ENCODE measurements around the gene MEIS1.

DNA sequence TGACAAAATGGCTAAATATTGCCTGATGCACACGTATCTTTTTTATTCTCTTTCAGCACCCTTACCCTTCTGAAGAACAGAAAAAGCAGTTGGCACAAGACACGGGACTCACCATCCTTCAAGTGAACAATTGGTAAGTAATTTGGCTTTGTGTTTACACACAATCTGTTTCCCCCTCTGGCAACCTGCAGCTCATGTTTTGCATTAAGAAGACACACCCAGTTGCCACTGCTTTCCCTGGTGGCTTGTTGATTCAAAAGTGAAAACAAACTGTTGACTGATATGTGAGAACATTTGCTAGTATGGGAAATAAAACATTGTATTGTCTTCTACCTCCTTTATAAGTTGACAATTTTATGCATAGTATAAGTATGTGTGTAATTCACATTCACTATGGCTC, 113.0 kb downstream of the MEIS1 start:
- TF ChIP-seq, protein P1, sequence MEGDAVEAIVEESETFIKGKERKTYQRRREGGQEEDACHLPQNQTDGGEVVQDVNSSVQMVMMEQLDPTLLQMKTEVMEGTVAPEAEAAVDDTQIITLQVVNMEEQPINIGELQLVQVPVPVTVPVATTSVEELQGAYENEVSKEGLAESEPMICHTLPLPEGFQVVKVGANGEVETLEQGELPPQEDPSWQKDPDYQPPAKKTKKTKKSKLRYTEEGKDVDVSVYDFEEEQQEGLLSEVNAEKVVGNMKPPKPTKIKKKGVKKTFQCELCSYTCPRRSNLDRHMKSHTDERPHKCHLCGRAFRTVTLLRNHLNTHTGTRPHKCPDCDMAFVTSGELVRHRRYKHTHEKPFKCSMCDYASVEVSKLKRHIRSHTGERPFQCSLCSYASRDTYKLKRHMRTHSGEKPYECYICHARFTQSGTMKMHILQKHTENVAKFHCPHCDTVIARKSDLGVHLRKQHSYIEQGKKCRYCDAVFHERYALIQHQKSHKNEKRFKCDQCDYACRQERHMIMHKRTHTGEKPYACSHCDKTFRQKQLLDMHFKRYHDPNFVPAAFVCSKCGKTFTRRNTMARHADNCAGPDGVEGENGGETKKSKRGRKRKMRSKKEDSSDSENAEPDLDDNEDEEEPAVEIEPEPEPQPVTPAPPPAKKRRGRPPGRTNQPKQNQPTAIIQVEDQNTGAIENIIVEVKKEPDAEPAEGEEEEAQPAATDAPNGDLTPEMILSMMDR (IDR thresholded peaks at IDR 0.05; ENCODE audit: extremely low read depth in 1 of 2, insufficient read depth in 1 of 2, low read depth in 1 of 2, low read length in 2 of 2) = no peak
- TF ChIP-seq, protein P2, sequence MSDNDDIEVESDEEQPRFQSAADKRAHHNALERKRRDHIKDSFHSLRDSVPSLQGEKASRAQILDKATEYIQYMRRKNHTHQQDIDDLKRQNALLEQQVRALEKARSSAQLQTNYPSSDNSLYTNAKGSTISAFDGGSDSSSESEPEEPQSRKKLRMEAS (IDR thresholded peaks at IDR 0.05; ENCODE audit: insufficient read depth, insufficient read length) = no peak
- TF ChIP-seq POLR2A (IDR thresholded peaks at IDR 0.05; ENCODE audit: low read depth, low read length) = no peak

Data from endothelial cell of umbilical vein (primary cell).